ENCODE results near the gene MYH15. TPM values are rescaled to one million over a fixed set of nuclear protein-coding genes. Genes with fewer than 3 reads are reported as not detected.

MYH15 gene
- total RNA-seq, 1 experiment from 2014 or later = 0.09 TPM

GRCh38 chr3:108525971-108526370 is 15.6 kb upstream of the MYH15 start (continued):
- TF ChIP-seq CDX4 (CRISPR knock-in tag; IDR thresholded peaks at IDR 0.05; ENCODE audit: borderline replicate concordance) (no peak), CTCF (IDR thresholded peaks at IDR 0.05) (no peak)

GRCh38 chr3:108525256-108525655 is 14.9 kb upstream of the MYH15 start:
- DNase-seq (ENCODE audit: low spot score) = no peak
- H3K27me3 Mint-ChIP-seq (ENCODE audit: low read depth) = no peaks in the 10 kb centered on the region
- peaks cover 7% of the 10 kb centered on the region; the same call in 1 of the 2 replicates for H3K4me1 Mint-ChIP-seq
- CTCF ChIA-PET = interaction anchor here (1.2 kb wide), 1 partner anchor 36 kb away, joined by 3 read pairs; no protein-coding TSS in a partner anchor
- TF ChIP-seq ZNF423 (CRISPR knock-in tag; IDR thresholded peaks at IDR 0.05) = no peak
- no peak for TF ChIP-seq SMAD3 (CRISPR knock-in tag; IDR thresholded peaks at IDR 0.05; ENCODE audit: borderline replicate concordance)
- no peak for TF ChIP-seq HMGA2 (CRISPR knock-in tag; IDR thresholded peaks at IDR 0.05)
- no peak for TF ChIP-seq IRF2 (CRISPR knock-in tag; IDR thresholded peaks at IDR 0.05; ENCODE audit: borderline replicate concordance, low read depth)
- TF ChIP-seq AFF4 (CRISPR knock-in tag; IDR thresholded peaks at IDR 0.05; ENCODE audit: borderline replicate concordance) = no peak
- TF ChIP-seq E2F4 (CRISPR knock-in tag; IDR thresholded peaks at IDR 0.05; ENCODE audit: borderline replicate concordance, low read depth) = no peak
- no peak for TF ChIP-seq ZNF425 (CRISPR knock-in tag; conservative IDR thresholded peaks at IDR 0.05)
- no peak for TF ChIP-seq E2F5 (CRISPR knock-in tag; IDR thresholded peaks at IDR 0.05)
- TF ChIP-seq JUN (CRISPR knock-in tag; IDR thresholded peaks at IDR 0.05) = no peak
- TF ChIP-seq MXD4 (CRISPR knock-in tag; IDR thresholded peaks at IDR 0.05; ENCODE audit: borderline replicate concordance) = no peak
- no peak for TF ChIP-seq ZNF281 (CRISPR knock-in tag; IDR thresholded peaks at IDR 0.05)
- no peak for TF ChIP-seq FOXK1 (CRISPR knock-in tag; IDR thresholded peaks at IDR 0.05)
- no peak for TF ChIP-seq MLX (CRISPR knock-in tag; IDR thresholded peaks at IDR 0.05)
- no peak for TF ChIP-seq USF1 (CRISPR knock-in tag; IDR thresholded peaks at IDR 0.05)
- H3K4me3 Mint-ChIP-seq = no peak overlapping the region
- H3K36me3 Mint-ChIP-seq = no peaks in the 10 kb centered on the region
- no peak for ATAC-seq
- peaks cover 4% of the 10 kb centered on the region; the same call in 1 of the 2 replicates for H3K9me3 Mint-ChIP-seq
- POLR2A ChIA-PET = no interaction called here
- H3K27ac Mint-ChIP-seq = no peak overlapping the region
